Hepatocyte (in vitro differentiated cells): ENCODE data around the gene PRAMEF11. TPM values are rescaled to one million over a fixed set of nuclear protein-coding genes. Genes with fewer than 3 reads are reported as not detected.
"Not testable (repeated sequence)": the region's sequence is repeated elsewhere in the genome, so short reads cannot be mapped to it uniquely, and the experiment has no call there.

Experiments used
- DNase-seq: peaks from one replicate; pipeline ENCODE4 v3.0.0-alpha.2; 2016; ENCODE audit warnings: low spot score
- H2AFZ ChIP-seq: fragments of 200-600 bp; sonication (generic); 2 replicates; pipeline ENCODE4 v1.6.0; 2016; ENCODE audit warnings: antibody characterized with exemption, mild to moderate bottlenecking
- H3K27ac ChIP-seq: fragments of 200-600 bp; sonication (generic); 2 replicates; pipeline ENCODE4 v1.5.1; 2016; ENCODE audit warnings: mild to moderate bottlenecking
- H3K27me3 ChIP-seq: fragments of 200-600 bp; sonication (generic); 2 replicates; pipeline ENCODE4 v1.6.1; 2016
- H3K36me3 ChIP-seq: fragments of 200-600 bp; sonication (generic); replicated peaks from 2 replicates; pipeline ENCODE4 v1.5.1; 2016; ENCODE audit warnings: low read depth; ENCODE audit not compliant: insufficient read depth
- H3K4me1 ChIP-seq: fragments of 200-600 bp; sonication (generic); 2 replicates; pipeline ENCODE4 v1.5.1; 2016; ENCODE audit warnings: mild to moderate bottlenecking, moderate library complexity; ENCODE audit not compliant: insufficient read depth
- H3K4me2 ChIP-seq: fragments of 200-600 bp; sonication (generic); 2 replicates; pipeline ENCODE4 v1.6.0; 2016
- H3K4me3 ChIP-seq: fragments of 200-600 bp; sonication (generic); 2 replicates; pipeline ENCODE4 v1.5.1; 2016; ENCODE audit warnings: mild to moderate bottlenecking
- H3K79me2 ChIP-seq: fragments of 200-600 bp; sonication (generic); 2 replicates; pipeline ENCODE4 v1.6.0; 2017; ENCODE audit warnings: mild to moderate bottlenecking
- H3K9me2 ChIP-seq: fragments of 200-600 bp; sonication (generic); replicated peaks from 2 replicates; pipeline ENCODE4 v1.6.0; 2017; ENCODE audit warnings: mild to moderate bottlenecking; ENCODE audit not compliant: insufficient read depth
- H3K9me3 ChIP-seq: fragments of 200-600 bp; sonication (generic); 2 replicates; pipeline ENCODE4 v1.5.1; 2016; ENCODE audit warnings: low read depth, mild to moderate bottlenecking
- H4K20me1 ChIP-seq: fragments of 200-600 bp; sonication (generic); 2 replicates; pipeline ENCODE4 v1.6.0; 2016; ENCODE audit warnings: mild to moderate bottlenecking; ENCODE audit not compliant: insufficient read depth, poor library complexity, severe bottlenecking
- EZH2 ChIP-seq: fragments of 200-600 bp; sonication (generic); IDR thresholded peaks from 2 replicates; pipeline ENCODE4 v1.6.1; 2016; ENCODE audit warnings: antibody characterized with exemption, mild to moderate bottlenecking, borderline replicate concordance
- EZH2phosphoT487 ChIP-seq: fragments of 200-600 bp; sonication (generic); IDR thresholded peaks from one replicate; pipeline ENCODE4 v1.6.1; 2018; ENCODE audit warnings: antibody characterized with exemption, mild to moderate bottlenecking, low read depth, moderate library complexity; ENCODE audit not compliant: unreplicated experiment, severe bottlenecking
- WGBS: methylation state at CpG from one replicate; pipeline ENCODE4 v1.1.6; 2016; ENCODE audit warnings: low lambda C conversion rate; ENCODE audit errors: missing lambda C conversion rate; 5-methylcytosine and 5-hydroxymethylcytosine counted together
- polyA plus RNA-seq: library from polyadenylated mRNA; unstranded; fragments of >200 nt; fragmentation: Nextera tagmentation; extraction: Ambion mirVana; gene quantifications from 2 replicates; pipeline ENCODE4 v1.2.1, GENCODE V29; 2016
- total RNA-seq: library from RNA; depleted of rRNA; stranded (reverse); fragments of >200 nt; gene quantifications from 2 replicates; pipeline ENCODE4 v1.2.3, GENCODE V29; 2014
- TF ChIP-seq, protein P1 (sequence below): fragments of 200-600 bp; sonication (generic); IDR thresholded peaks from 2 replicates; pipeline ENCODE4 v1.5.1; 2016; ENCODE audit warnings: antibody characterized with exemption, mild to moderate bottlenecking; ENCODE audit not compliant: poor library complexity

The PRAMEF11 gene
- total RNA-seq: not detected in 2 replicates
- polyA plus RNA-seq: not detected in 2 replicates

- not testable (repeated sequence) for H3K36me3 ChIP-seq, H3K4me2 ChIP-seq, H4K20me1 ChIP-seq, H3K9me3 ChIP-seq, H2AFZ ChIP-seq, DNase-seq, H3K4me3 ChIP-seq, H3K27ac ChIP-seq, H3K9me2 ChIP-seq, H3K4me1 ChIP-seq, H3K27me3 ChIP-seq, H3K79me2 ChIP-seq
- 39% methylated on average over 3 of the region's 3 CpGs for WGBS
Measured at GRCh38 chr1:12831310-12831709, at the start of gene PRAMEF11. TSS of gene PRAMEF11 (minus strand) at chr1:12831410. CDS start at chr1:12828789, 2,621 bp downstream.

DNA sequence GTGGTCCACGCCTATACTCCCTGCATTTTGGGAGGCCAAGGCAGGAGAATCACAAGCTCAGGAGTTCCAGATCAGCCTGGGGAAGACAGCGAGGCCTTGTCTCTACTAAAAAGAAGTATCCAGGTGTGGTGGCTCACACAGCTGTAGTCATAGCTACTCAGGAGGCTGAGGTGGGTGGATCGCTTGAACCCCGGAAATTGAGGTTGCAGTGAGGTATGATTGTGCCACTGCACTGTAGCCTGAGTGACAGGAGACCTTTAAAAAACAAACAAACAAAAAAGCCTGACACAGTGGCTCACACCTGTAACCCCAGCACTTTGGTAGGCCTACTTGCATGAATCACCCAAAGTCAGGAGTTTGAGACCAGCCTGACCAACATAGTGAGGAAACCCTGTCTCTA lies 47.2 kb upstream of the PRAMEF11 start:
- H3K4me1 ChIP-seq, H2AFZ ChIP-seq, H3K79me2 ChIP-seq, DNase-seq, H3K27me3 ChIP-seq, H3K9me3 ChIP-seq, H3K9me2 ChIP-seq, H4K20me1 ChIP-seq, H3K27ac ChIP-seq, H3K36me3 ChIP-seq, H3K4me3 ChIP-seq, H3K4me2 ChIP-seq: not testable (repeated sequence)
- WGBS: 61% methylated on average over 4 of the region's 4 CpGs

GRCh38 chr1:12863131-12863880 lies 32.1 kb upstream of the PRAMEF11 start:
- not testable (repeated sequence) for H2AFZ ChIP-seq, H3K27ac ChIP-seq, H3K9me2 ChIP-seq, H3K27me3 ChIP-seq, H3K4me3 ChIP-seq, H3K79me2 ChIP-seq, H3K4me1 ChIP-seq, H3K36me3 ChIP-seq, DNase-seq, H3K4me2 ChIP-seq, H4K20me1 ChIP-seq, H3K9me3 ChIP-seq
- WGBS: 86% methylated on average over 3 of the region's 7 CpGs

DNA sequence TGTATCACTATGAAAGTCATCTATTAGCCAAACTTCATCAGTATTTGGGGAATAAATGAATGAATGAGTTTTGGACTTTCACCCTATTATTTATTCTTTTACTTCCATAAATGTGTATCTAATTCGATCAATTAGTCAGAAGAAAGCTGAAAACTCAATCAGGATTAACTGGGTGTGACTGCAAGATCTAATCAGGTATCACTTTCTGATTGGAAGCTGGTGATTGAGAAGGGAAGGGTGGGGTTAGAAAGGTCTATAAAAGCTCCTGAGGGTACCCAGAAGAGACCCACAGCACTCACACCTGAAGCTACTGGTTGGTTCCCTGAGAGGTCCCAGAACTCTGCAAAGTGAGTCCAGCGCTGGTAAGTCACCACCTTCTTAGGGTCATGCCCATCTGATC lies 25.6 kb upstream of the PRAMEF11 start, which contains the start of gene PRAMEF2:
TSS of gene PRAMEF2 (plus strand) at position 301 of the 400 bp plus-strand sequence. CDS start 1,924 bp downstream, outside the sequence.
- not testable (repeated sequence) for H3K27ac ChIP-seq, H3K9me3 ChIP-seq, H3K36me3 ChIP-seq, H3K4me1 ChIP-seq, H4K20me1 ChIP-seq, H3K4me2 ChIP-seq, DNase-seq, H3K4me3 ChIP-seq, H2AFZ ChIP-seq, H3K79me2 ChIP-seq, H3K27me3 ChIP-seq, H3K9me2 ChIP-seq
- WGBS: 36% methylated on average over 2 of the region's 2 CpGs

GRCh38 chr1:12851779-12852178 lies 20.6 kb upstream of the PRAMEF11 start:
- WGBS: 56% methylated on average over 4 of the region's 4 CpGs
- no peaks in the 10 kb centered on the region for H3K27me3 ChIP-seq

GRCh38 chr1:12848620-12849019 lies 17.4 kb upstream of the PRAMEF11 start, which contains the start of gene HNRNPCL1:
TSS of gene HNRNPCL1 (minus strand) at chr1:12848720. CDS start at chr1:12848289, 431 bp downstream.
- H3K4me3 ChIP-seq, H3K79me2 ChIP-seq, H3K4me1 ChIP-seq, H3K27ac ChIP-seq, DNase-seq, H3K9me3 ChIP-seq, H4K20me1 ChIP-seq, H3K36me3 ChIP-seq, H3K4me2 ChIP-seq, H3K27me3 ChIP-seq, H3K9me2 ChIP-seq, H2AFZ ChIP-seq: not testable (repeated sequence)
- 75% methylated on average over 7 of the region's 7 CpGs for WGBS

More at GRCh38 chr1:12851779-12852178, 20.6 kb upstream of the PRAMEF11 start:
- no peaks in the 10 kb centered on the region for H3K79me2 ChIP-seq
- H3K4me2 ChIP-seq: no peak overlapping the region
- no peak for DNase-seq
- no peak overlapping the region for H3K4me3 ChIP-seq
- no peaks in the 10 kb centered on the region for H3K9me3 ChIP-seq
- no peaks in the 10 kb centered on the region for H3K36me3 ChIP-seq
- no peak overlapping the region for H2AFZ ChIP-seq
- no peak for TF ChIP-seq EZH2
- TF ChIP-seq EZH2phosphoT487: no peak
- TF ChIP-seq, protein P1, sequence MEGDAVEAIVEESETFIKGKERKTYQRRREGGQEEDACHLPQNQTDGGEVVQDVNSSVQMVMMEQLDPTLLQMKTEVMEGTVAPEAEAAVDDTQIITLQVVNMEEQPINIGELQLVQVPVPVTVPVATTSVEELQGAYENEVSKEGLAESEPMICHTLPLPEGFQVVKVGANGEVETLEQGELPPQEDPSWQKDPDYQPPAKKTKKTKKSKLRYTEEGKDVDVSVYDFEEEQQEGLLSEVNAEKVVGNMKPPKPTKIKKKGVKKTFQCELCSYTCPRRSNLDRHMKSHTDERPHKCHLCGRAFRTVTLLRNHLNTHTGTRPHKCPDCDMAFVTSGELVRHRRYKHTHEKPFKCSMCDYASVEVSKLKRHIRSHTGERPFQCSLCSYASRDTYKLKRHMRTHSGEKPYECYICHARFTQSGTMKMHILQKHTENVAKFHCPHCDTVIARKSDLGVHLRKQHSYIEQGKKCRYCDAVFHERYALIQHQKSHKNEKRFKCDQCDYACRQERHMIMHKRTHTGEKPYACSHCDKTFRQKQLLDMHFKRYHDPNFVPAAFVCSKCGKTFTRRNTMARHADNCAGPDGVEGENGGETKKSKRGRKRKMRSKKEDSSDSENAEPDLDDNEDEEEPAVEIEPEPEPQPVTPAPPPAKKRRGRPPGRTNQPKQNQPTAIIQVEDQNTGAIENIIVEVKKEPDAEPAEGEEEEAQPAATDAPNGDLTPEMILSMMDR: no peak
- no peaks in the 10 kb centered on the region for H3K9me2 ChIP-seq
- no peaks in the 10 kb centered on the region for H3K4me1 ChIP-seq
- no peaks in the 10 kb centered on the region for H4K20me1 ChIP-seq
- no peak overlapping the region for H3K27ac ChIP-seq

DNA sequence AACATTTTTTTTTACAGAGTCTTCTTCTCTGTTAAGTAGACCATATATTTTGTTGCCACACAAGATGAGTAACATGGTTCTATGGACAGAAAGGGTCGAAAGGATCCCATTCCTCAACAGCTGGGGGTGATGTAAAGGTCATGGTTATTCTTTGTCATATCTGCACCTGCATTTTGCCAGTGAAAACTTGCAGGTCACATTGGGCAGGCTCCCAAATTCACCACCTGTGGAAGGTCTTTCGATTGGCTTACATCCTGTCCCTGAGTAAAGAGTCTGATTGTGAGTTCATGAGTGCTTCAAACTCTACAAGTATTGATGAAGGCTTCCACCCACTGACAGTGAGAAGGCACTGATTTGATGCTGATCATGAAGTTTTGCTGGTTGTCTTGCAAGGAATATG lies 2.0 kb upstream of the PRAMEF11 start:
- H3K79me2 ChIP-seq, H3K4me3 ChIP-seq, H3K9me3 ChIP-seq, H3K27ac ChIP-seq, H3K4me1 ChIP-seq, H3K27me3 ChIP-seq, H3K9me2 ChIP-seq, DNase-seq, H3K4me2 ChIP-seq, H3K36me3 ChIP-seq, H4K20me1 ChIP-seq, H2AFZ ChIP-seq: not testable (repeated sequence)
- 66% methylated on average over 2 of the region's 2 CpGs for WGBS

DNA sequence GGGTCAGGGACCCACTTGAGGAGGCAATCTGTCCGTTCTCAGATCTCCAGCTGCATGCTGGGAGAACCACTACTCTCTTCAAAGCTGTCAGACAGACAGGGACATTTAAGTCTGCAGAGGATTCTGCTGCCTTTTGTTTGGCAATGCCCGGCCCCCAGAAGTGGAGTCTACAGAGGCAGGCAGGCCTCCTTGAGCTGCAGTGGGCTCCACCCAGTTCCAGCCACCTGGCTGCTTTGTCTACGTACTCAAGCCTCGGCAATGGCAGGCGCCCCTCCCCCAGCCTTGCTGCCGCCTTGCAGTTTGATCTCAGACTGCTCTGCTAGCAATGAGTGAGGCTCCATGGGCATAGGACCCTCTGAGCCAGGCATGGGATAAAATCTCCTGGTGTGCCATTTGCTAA lies 12.1 kb downstream of the PRAMEF11 start:
- not testable (repeated sequence) for H3K27me3 ChIP-seq, H4K20me1 ChIP-seq, H2AFZ ChIP-seq, H3K4me1 ChIP-seq, H3K9me2 ChIP-seq, H3K79me2 ChIP-seq, H3K27ac ChIP-seq, H3K36me3 ChIP-seq, H3K4me3 ChIP-seq, H3K4me2 ChIP-seq, DNase-seq, H3K9me3 ChIP-seq
- WGBS: 63% methylated on average over 6 of the region's 6 CpGs
